ENCODE results near the gene BMP6.
A peak's percentile ranks its signal among the peaks of the same experiment; 100 is the strongest.

The BMP6 gene

DNA sequence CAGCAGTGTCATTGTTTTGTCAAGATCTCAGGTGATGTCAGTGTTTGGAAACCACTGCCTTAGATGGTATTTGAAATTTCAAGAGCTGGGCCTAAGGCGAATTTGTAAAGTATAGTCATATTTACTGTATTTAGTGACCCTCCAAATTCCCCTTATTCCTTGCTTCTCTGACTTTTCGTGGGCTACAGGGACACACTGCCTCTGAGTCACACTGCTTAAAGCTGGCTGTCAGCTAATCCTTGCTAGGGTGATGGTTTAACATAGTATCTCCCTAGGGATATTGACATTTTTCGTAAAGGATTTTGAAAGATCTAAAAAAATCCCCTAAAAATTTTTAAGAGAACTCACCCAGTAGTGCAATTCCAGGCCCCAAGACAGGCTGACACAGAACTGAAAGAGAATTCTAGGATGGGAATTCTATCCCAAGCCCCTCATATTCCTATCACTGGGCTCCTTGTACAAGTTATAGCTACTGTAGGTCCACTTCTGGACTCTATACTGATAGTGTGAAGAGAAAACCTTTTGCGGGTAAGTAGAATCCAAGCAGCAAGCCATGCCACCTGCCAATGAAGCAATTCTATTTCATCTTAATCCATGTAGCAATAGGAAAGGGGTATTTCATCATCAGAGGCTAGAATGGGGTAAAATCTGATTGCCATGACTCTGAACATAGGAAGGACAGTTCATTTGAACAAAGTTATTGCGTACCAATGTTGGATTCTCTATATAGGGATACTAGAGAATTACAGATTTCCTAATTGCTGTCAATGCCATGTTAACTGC lies 4.3 kb downstream of the BMP6 start:
- H3K4me1 ChIP-seq (ENCODE audit: low read length), result no peaks in the 10 kb centered on the region; the same call in 1 of the 2 replicates
- TF ChIP-seq, protein P1, sequence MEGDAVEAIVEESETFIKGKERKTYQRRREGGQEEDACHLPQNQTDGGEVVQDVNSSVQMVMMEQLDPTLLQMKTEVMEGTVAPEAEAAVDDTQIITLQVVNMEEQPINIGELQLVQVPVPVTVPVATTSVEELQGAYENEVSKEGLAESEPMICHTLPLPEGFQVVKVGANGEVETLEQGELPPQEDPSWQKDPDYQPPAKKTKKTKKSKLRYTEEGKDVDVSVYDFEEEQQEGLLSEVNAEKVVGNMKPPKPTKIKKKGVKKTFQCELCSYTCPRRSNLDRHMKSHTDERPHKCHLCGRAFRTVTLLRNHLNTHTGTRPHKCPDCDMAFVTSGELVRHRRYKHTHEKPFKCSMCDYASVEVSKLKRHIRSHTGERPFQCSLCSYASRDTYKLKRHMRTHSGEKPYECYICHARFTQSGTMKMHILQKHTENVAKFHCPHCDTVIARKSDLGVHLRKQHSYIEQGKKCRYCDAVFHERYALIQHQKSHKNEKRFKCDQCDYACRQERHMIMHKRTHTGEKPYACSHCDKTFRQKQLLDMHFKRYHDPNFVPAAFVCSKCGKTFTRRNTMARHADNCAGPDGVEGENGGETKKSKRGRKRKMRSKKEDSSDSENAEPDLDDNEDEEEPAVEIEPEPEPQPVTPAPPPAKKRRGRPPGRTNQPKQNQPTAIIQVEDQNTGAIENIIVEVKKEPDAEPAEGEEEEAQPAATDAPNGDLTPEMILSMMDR (IDR thresholded peaks at IDR 0.05; ENCODE audit: low read depth, low read length), result no peak
- TF ChIP-seq EZH2phosphoT487 (IDR thresholded peaks at IDR 0.05; ENCODE audit: low read depth), result no peak
- H3K9ac ChIP-seq (ENCODE audit: low read length), result no peak overlapping the region
- no peaks in the 10 kb centered on the region for H3K9me3 ChIP-seq (ENCODE audit: insufficient read depth, low read length)
- no peaks in the 10 kb centered on the region for H3K27me3 ChIP-seq (ENCODE audit: low read depth, low read length)
- no peaks in the 10 kb centered on the region for H3K36me3 ChIP-seq (replicated peaks; ENCODE audit: low read depth, low read length)
- H3K4me3 ChIP-seq (ENCODE audit: low read length), result no peak overlapping the region
- no peak overlapping the region for H2AFZ ChIP-seq (ENCODE audit: low read depth, low read length)
- no peaks in the 10 kb centered on the region for H3K79me2 ChIP-seq (ENCODE audit: low read length)
- no peak overlapping the region for H3K27ac ChIP-seq (ENCODE audit: low read length)
- no peak overlapping the region for H3K4me2 ChIP-seq (ENCODE audit: low read length)
- H4K20me1 ChIP-seq (ENCODE audit: insufficient read depth, low read length), result no peaks in the 10 kb centered on the region

DNA sequence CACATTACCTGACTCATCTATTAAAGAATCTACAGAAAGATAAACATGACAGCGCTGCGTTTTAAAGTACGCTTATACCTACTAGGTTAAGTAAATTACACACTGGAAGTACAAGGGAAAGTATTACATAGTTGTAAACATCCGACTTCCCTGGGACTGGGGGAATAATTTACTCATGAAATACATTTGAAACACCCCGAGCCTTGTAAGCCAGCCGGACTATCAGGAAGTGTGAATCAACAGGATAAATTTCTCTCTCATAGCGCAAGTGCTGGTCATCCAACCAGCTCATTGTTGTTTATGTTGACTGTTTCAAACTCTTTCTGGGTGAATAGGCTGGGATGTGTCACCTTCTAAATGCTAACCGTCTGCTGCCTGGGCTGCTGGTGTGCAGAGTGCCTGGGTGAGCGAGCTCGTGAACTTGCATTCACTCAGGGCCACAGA lies 4.9 kb downstream of the BMP6 start:
- Histone ChIP-seq H3K36me3 (replicated peaks; ENCODE audit: low read depth, low read length) (no peaks in the 10 kb centered on the region), H3K9me3 (ENCODE audit: insufficient read depth, low read length) (no peaks in the 10 kb centered on the region), H3K9ac (ENCODE audit: low read length) (no peak overlapping the region), H3K79me2 (ENCODE audit: low read length) (no peaks in the 10 kb centered on the region), H4K20me1 (ENCODE audit: insufficient read depth, low read length) (no peaks in the 10 kb centered on the region), H3K4me3 (ENCODE audit: low read length) (no peak overlapping the region), H3K4me2 (ENCODE audit: low read length) (no peak overlapping the region), H3K4me1 (ENCODE audit: low read length) (no peaks in the 10 kb centered on the region; the same call in 1 of the 2 replicates), H2AFZ (ENCODE audit: low read depth, low read length) (no peak overlapping the region), H3K27me3 (ENCODE audit: low read depth, low read length) (no peaks in the 10 kb centered on the region), H3K27ac (ENCODE audit: low read length) (no peak overlapping the region)
- TF ChIP-seq EZH2phosphoT487 (IDR thresholded peaks at IDR 0.05; ENCODE audit: low read depth), result no peak
- TF ChIP-seq, protein P1 (IDR thresholded peaks at IDR 0.05; ENCODE audit: low read depth, low read length), result no peak

DNA sequence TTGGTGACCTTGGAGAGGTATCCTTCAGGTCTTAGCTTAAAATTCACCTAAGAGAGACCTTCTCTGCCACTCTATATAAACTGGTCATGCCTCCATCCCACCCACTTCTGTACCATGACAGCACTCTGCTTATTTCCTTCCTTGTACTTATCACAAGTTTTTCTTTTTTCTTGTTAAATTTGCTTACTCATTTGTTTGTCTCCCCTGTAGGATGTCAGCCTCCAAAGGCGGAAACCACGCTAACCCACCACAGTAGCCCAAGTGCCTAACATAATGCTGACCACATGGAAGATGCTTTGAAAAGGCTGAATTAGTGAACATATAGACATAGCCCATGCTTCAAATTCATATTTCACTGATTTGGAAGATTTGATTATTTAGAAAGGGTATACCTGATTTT lies 5.4 kb downstream of the BMP6 start:
- no peak for TF ChIP-seq EZH2phosphoT487 (IDR thresholded peaks at IDR 0.05; ENCODE audit: low read depth)
- TF ChIP-seq, protein P1 (IDR thresholded peaks at IDR 0.05; ENCODE audit: low read depth, low read length), result no peak
- Histone ChIP-seq H3K79me2 (ENCODE audit: low read length) (no peaks in the 10 kb centered on the region), H3K4me1 (ENCODE audit: low read length) (no peaks in the 10 kb centered on the region; the same call in 1 of the 2 replicates), H3K27ac (ENCODE audit: low read length) (no peak overlapping the region), H4K20me1 (ENCODE audit: insufficient read depth, low read length) (no peaks in the 10 kb centered on the region), H3K27me3 (ENCODE audit: low read depth, low read length) (no peaks in the 10 kb centered on the region), H2AFZ (ENCODE audit: low read depth, low read length) (no peak overlapping the region), H3K4me2 (ENCODE audit: low read length) (no peak overlapping the region), H3K4me3 (ENCODE audit: low read length) (no peak overlapping the region), H3K9me3 (ENCODE audit: insufficient read depth, low read length) (no peaks in the 10 kb centered on the region), H3K36me3 (replicated peaks; ENCODE audit: low read depth, low read length) (no peaks in the 10 kb centered on the region), H3K9ac (ENCODE audit: low read length) (no peak overlapping the region)

DNA sequence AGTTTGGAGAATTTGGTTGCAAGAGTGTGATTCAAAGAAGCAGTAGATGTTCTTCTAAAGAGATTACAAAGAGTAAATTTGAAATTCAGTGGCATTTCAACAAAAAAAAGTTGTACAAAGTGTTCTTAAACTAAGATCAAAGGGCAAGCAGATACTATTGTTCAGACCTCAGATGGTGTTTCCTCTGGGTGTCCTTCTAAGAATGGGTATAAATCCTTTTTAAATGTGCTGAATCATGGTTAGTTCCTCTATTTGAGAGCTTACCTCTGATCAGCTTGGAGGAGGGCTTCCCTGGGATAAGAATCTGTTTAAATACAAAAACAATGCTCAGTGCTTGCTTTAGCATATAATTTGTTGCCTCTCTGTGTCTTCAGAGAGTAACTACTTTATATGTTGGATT lies 6.3 kb downstream of the BMP6 start:
- no peak overlapping the region for H3K9ac ChIP-seq (ENCODE audit: low read length)
- no peaks in the 10 kb centered on the region for H4K20me1 ChIP-seq (ENCODE audit: insufficient read depth, low read length)
- no peaks in the 10 kb centered on the region for H3K36me3 ChIP-seq (replicated peaks; ENCODE audit: low read depth, low read length)
- no peak overlapping the region for H3K27ac ChIP-seq (ENCODE audit: low read length)
- H3K4me1 ChIP-seq (ENCODE audit: low read length), result no peaks in the 10 kb centered on the region; the same call in 1 of the 2 replicates
- no peak overlapping the region for H2AFZ ChIP-seq (ENCODE audit: low read depth, low read length)
- no peaks in the 10 kb centered on the region for H3K9me3 ChIP-seq (ENCODE audit: insufficient read depth, low read length)
- H3K27me3 ChIP-seq (ENCODE audit: low read depth, low read length), result no peaks in the 10 kb centered on the region
- no peak overlapping the region for H3K4me2 ChIP-seq (ENCODE audit: low read length)
- TF ChIP-seq EZH2phosphoT487 (IDR thresholded peaks at IDR 0.05; ENCODE audit: low read depth), result no peak
- TF ChIP-seq, protein P1 (IDR thresholded peaks at IDR 0.05; ENCODE audit: low read depth, low read length), result 0 out of 2 replicates have a peak, but pooled peaks have one; percentile 5
- no peak overlapping the region for H3K4me3 ChIP-seq (ENCODE audit: low read length)
- H3K79me2 ChIP-seq (ENCODE audit: low read length), result no peaks in the 10 kb centered on the region

Measured in OCI-LY3 (cell line).